ENCODE data around the gene NMNAT2. TPM values are rescaled to one million over a fixed set of nuclear protein-coding genes. Genes with fewer than 3 reads are reported as not detected.

NMNAT2 gene
- total RNA-seq, 4 donors from 2014 or later, result 0.10 to 0.29 (median 0.26) TPM; not detected in 1

DNA sequence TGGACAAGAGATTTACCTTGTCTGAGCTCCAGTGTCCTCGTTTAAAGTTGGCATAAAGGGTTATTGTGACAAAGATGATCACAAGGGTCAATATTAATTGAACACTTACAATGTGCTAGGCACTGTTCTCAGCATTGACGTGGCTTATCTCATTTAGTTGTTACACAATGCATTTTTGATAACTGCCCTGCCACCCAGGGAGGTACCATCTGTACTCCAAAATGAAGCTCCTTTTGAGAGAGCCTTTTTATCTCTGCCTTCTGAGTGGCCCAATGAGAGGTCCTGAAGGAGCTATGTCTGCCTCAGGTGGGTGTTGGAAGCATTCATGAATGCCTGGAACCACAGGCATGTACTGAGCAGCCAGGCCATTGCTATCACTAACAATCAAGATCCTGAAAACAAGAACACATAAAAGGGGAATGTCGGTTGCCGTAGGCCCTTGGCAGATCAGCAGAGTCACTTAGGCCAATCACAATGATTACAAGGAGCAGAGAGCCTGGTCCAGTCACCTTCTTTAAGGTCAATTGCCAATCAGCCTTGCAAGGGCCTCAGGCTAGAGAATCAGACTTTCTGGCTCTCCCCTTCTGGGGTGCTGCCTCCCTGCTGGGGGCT is 78.5 kb downstream of the NMNAT2 start:
- intact Hi-C loops (cut with DNase I; ENCODE audit: low total_unique reads), result no loop called here

DNA sequence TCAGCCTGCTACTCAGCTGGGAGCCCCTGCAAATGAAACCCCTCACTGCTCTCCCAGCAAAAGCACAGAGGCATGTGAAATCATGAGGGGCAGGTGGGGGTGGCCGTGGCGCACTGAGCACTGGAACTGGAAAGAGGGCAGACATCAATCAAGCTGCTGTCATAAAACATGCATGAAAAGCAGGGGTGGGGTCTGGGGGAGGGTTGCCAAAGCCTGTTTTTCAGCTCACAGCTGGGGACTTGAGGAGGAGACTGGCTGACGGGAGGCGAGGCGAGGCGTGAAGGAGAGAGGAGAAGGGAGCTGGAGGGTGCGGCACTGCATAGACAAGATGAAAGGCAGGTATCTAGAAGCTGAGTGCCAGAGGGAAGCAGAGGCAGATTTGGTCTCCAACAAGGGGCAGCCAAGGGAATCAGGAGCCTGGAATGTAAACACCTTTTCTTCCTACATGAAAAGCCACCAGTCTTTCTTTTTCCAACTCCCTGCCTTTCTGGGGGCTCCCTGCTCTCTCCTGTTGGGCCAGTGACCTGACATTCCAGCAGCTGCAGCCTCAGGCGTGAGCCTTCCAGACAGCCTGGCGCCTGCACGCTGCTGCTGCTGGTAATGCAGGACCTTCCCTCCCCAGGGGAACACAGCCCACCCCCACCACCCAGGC is 87.0 kb downstream of the NMNAT2 start:
- Histone ChIP-seq H3K4me3 (no peak overlapping the region), H3K9me3 (no peaks in the 10 kb centered on the region), H3K36me3 (no peaks in the 10 kb centered on the region), H3K27me3 (peaks cover 0 to 3% (median 2%) of the 10 kb centered on the region in 3 donors), H3K27ac (no peak overlapping the region), H3K4me1 (no peaks in the 10 kb centered on the region)
- intact Hi-C loops (cut with DNase I; ENCODE audit: low total_unique reads) (no loop called here), in situ Hi-C loops (cut with MboI; ENCODE audit: low sequenced_read_pairs in 4 of 4) (no loop called here)
- DNase-seq (no peak), ATAC-seq (no peak)
- TF ChIP-seq, protein P1, sequence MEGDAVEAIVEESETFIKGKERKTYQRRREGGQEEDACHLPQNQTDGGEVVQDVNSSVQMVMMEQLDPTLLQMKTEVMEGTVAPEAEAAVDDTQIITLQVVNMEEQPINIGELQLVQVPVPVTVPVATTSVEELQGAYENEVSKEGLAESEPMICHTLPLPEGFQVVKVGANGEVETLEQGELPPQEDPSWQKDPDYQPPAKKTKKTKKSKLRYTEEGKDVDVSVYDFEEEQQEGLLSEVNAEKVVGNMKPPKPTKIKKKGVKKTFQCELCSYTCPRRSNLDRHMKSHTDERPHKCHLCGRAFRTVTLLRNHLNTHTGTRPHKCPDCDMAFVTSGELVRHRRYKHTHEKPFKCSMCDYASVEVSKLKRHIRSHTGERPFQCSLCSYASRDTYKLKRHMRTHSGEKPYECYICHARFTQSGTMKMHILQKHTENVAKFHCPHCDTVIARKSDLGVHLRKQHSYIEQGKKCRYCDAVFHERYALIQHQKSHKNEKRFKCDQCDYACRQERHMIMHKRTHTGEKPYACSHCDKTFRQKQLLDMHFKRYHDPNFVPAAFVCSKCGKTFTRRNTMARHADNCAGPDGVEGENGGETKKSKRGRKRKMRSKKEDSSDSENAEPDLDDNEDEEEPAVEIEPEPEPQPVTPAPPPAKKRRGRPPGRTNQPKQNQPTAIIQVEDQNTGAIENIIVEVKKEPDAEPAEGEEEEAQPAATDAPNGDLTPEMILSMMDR (IDR thresholded peaks at IDR 0.05 in 4 of 5, conservative IDR thresholded peaks at IDR 0.05 in 1 of 5), result no peak
- no peak for TF ChIP-seq POLR2A (IDR thresholded peaks at IDR 0.05)

More for the DNA sequence above, 78.5 kb downstream of the NMNAT2 start:
- no peaks in the 10 kb centered on the region for H3K27me3 ChIP-seq
- no peak overlapping the region for H3K27ac ChIP-seq
- no peaks in the 10 kb centered on the region for H3K4me1 ChIP-seq
- in situ Hi-C loops (cut with MboI; ENCODE audit: low sequenced_read_pairs in 4 of 4), result no loop called here
- no peak for TF ChIP-seq POLR2A (IDR thresholded peaks at IDR 0.05)
- TF ChIP-seq, protein P1 (IDR thresholded peaks at IDR 0.05 in 4 of 5, conservative IDR thresholded peaks at IDR 0.05 in 1 of 5), result no peak
- H3K36me3 ChIP-seq, result no peaks in the 10 kb centered on the region
- no peak for ATAC-seq
- no peak overlapping the region for H3K4me3 ChIP-seq
- no peaks in the 10 kb centered on the region for H3K9me3 ChIP-seq
- no peak for DNase-seq

DNA sequence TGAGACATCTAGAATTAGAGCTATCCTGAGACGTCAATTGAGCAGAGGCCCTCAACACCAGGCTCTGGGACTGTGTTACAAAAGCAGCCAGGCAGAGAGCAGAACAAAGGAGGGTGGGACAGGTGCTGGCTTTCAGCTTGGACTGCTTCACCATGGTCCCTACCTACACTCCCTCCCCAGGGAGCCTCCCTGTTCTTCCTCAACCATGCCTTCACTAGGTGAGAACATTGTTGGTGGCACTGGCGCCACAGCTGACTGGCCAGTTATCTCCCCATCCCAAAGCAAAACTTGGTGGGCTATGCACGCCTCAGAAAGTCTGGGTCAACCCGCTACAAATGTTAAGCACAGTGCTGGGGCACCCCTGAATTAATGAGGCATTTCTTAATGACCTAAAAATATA is 87.8 kb downstream of the NMNAT2 start:
- TF ChIP-seq, protein P1 (IDR thresholded peaks at IDR 0.05 in 4 of 5, conservative IDR thresholded peaks at IDR 0.05 in 1 of 5), result no peak
- no peak for TF ChIP-seq POLR2A (IDR thresholded peaks at IDR 0.05)
- intact Hi-C loops (cut with DNase I; ENCODE audit: low total_unique reads), result no loop called here
- peaks cover 0 to 3% (median 2%) of the 10 kb centered on the region in 3 donors for H3K27me3 ChIP-seq
- H3K27ac ChIP-seq, result no peak overlapping the region
- H3K4me1 ChIP-seq, result no peaks in the 10 kb centered on the region
- in situ Hi-C loops (cut with MboI; ENCODE audit: low sequenced_read_pairs in 4 of 4), result no loop called here
- no peaks in the 10 kb centered on the region for H3K9me3 ChIP-seq
- no peak overlapping the region for H3K4me3 ChIP-seq
- ATAC-seq (no peak), DNase-seq (no peak)
- H3K36me3 ChIP-seq, result no peaks in the 10 kb centered on the region

DNA sequence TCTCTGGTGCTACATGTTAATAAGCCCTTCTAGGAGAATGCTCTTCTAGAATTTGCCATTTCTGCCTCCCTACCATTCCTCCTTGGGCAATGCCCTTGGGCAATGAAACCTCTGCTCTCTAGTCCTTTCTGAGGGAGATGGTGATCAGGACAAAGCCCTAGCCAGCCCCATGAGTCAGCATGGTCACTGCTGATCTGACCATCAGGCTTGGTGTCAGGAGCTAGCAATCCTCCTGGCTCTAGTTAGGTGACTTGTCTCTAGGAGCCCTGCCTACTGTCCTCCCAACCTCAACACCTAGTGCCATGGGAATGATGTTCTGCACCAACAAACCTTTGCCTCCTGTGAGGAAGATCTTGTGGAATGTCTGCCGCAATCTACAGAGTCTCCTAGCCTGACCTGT is 89.8 kb downstream of the NMNAT2 start:
- H3K36me3 ChIP-seq, result no peaks in the 10 kb centered on the region
- in situ Hi-C loops (cut with MboI; ENCODE audit: low sequenced_read_pairs in 4 of 4), result no loop called here
- no peaks in the 10 kb centered on the region for H3K4me1 ChIP-seq
- no peak overlapping the region for H3K4me3 ChIP-seq
- no peaks in the 10 kb centered on the region for H3K9me3 ChIP-seq
- peaks cover 0 to 3% (median 2%) of the 10 kb centered on the region in 3 donors for H3K27me3 ChIP-seq
- ATAC-seq (no peak), DNase-seq (no peak)
- TF ChIP-seq POLR2A (IDR thresholded peaks at IDR 0.05), result no peak
- TF ChIP-seq, protein P1 (IDR thresholded peaks at IDR 0.05 in 4 of 5, conservative IDR thresholded peaks at IDR 0.05 in 1 of 5), result no peak
- intact Hi-C loops (cut with DNase I; ENCODE audit: low total_unique reads), result no loop called here
- H3K27ac ChIP-seq, result no peak overlapping the region
